ENCODE measurements around the gene ZNF518B.
A peak's percentile ranks its signal among the peaks of the same experiment; 100 is the strongest.

Gene ZNF518B

DNA sequence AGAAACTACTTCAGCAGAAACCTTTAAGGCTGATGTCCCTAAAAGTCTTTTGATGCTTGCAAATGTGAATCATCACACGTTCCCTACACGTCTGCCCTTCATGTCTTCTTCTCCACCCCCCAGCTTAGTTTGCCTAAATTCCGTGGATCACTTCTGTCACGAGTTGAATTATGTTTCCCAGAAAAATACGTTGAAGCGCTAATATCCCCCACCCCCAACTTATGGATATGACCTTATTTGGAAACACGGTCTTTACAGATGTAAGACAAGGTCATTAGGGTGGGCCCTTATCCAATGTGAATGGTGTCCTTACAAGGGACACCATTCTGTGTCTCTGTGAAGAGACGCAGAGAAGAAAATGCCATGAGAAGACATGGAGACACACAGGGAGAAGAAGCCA is 2.1 kb upstream of the ZNF518B start:
- no peak for DNase-seq
- Histone ChIP-seq H4K91ac (ENCODE audit: low read length) (no peak overlapping the region), H3K23ac (ENCODE audit: low read length in 2 of 2) (no peak overlapping the region), H2BK15ac (ENCODE audit: low read depth, poor library complexity, severe bottlenecking) (no peak overlapping the region), H3K27ac (ENCODE audit: low read length, poor library complexity, severe bottlenecking) (no peak overlapping the region), H2AK5ac (ENCODE audit: low read length, severe bottlenecking) (no peak overlapping the region), H3K9ac (ENCODE audit: low read length) (no peak overlapping the region), H2BK5ac (ENCODE audit: low read depth, low read length, poor library complexity, severe bottlenecking) (no peak overlapping the region), H3K4ac (ENCODE audit: low read depth in 1 of 2, low read length in 2 of 2) (no peak overlapping the region), H2BK12ac (ENCODE audit: low read length in 2 of 2) (no peak overlapping the region), H3K14ac (ENCODE audit: low read length in 2 of 2) (no peak overlapping the region), H3K79me1 (replicated peaks; ENCODE audit: low read length, poor library complexity, severe bottlenecking) (peaks cover 15% of the 10 kb centered on the region), H3K4me2 (ENCODE audit: low read length, poor library complexity, severe bottlenecking) (no peak overlapping the region), H3K27me3 (ENCODE audit: control insufficient read depth in 1 of 2, insufficient read depth in 1 of 2, low read length in 2 of 2) (peaks cover 18 to 32% of the 10 kb centered on the region in 2 experiments), H3K9me3 (ENCODE audit: control insufficient read depth, low read length) (no peaks in the 10 kb centered on the region), H3K4me3 (ENCODE audit: insufficient read depth in 1 of 2, low read depth in 1 of 2, low read length in 2 of 2) (no peak overlapping the region), H3K36me3 (ENCODE audit: control insufficient read depth in 1 of 2, insufficient read depth in 2 of 2, low read depth in 1 of 2, low read length in 2 of 2) (peaks cover 5 to 7% of the 10 kb centered on the region in 2 experiments), H2BK120ac (ENCODE audit: low read depth, low read length) (no peak overlapping the region), H3K4me1 (ENCODE audit: control insufficient read depth, insufficient read depth, low read depth, low read length) (peaks cover 16% of the 10 kb centered on the region), H3K18ac (ENCODE audit: low read depth in 1 of 2, low read length in 2 of 2) (no peak overlapping the region), H4K8ac (ENCODE audit: low read length) (no peak overlapping the region), H2AFZ (ENCODE audit: low read depth, low read length) (no peak overlapping the region)
- WGBS, result 88% methylated on average over 7 of the region's 8 CpGs

DNA sequence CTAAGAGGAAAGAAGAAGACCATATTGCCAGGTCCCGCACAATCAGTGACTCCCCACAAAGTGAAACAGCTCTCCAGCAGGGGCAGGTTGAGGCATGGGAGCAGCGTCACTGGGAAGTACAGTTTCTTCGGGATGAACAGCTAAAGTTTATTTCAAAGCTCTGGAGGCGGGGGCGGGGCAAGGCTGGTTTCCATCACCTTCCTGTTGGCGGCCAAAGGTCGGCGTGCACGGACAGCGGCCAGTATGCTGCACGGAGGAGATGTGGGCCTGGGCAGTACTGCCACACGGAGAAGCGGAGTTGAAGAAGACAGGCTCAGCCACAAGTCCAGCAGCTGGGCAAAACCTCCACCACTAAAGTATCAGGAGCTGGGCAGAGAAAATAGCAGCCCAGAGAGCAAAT is 951 bp upstream of the ZNF518B start:
- peaks cover 17 to 31% of the 10 kb centered on the region in 2 experiments for H3K27me3 ChIP-seq (ENCODE audit: control insufficient read depth in 1 of 2, insufficient read depth in 1 of 2, low read length in 2 of 2)
- no peak overlapping the region for H2BK5ac ChIP-seq (ENCODE audit: low read depth, low read length, poor library complexity, severe bottlenecking)
- no peak overlapping the region for H3K18ac ChIP-seq (ENCODE audit: low read depth in 1 of 2, low read length in 2 of 2)
- H3K79me1 ChIP-seq (replicated peaks; ENCODE audit: low read length, poor library complexity, severe bottlenecking), result peaks cover 21% of the 10 kb centered on the region
- no peak overlapping the region for H3K9ac ChIP-seq (ENCODE audit: low read length)
- no peak overlapping the region for H3K4me3 ChIP-seq (ENCODE audit: insufficient read depth in 1 of 2, low read depth in 1 of 2, low read length in 2 of 2)
- 65% methylated on average over 13 of the region's 13 CpGs for WGBS
- H2BK120ac ChIP-seq (ENCODE audit: low read depth, low read length), result no peak overlapping the region
- H3K4ac ChIP-seq (ENCODE audit: low read depth in 1 of 2, low read length in 2 of 2), result no peak overlapping the region
- H4K8ac ChIP-seq (ENCODE audit: low read length), result no peak overlapping the region
- H2AFZ ChIP-seq (ENCODE audit: low read depth, low read length), result no peak overlapping the region
- H2AK5ac ChIP-seq (ENCODE audit: low read length, severe bottlenecking), result no peak overlapping the region
- no peak overlapping the region for H2BK15ac ChIP-seq (ENCODE audit: low read depth, poor library complexity, severe bottlenecking)
- H3K4me2 ChIP-seq (ENCODE audit: low read length, poor library complexity, severe bottlenecking), result no peak overlapping the region
- no peaks in the 10 kb centered on the region for H3K9me3 ChIP-seq (ENCODE audit: control insufficient read depth, low read length)
- no peak overlapping the region for H3K14ac ChIP-seq (ENCODE audit: low read length in 2 of 2)
- peaks cover 13 to 15% of the 10 kb centered on the region in 2 experiments for H3K36me3 ChIP-seq (ENCODE audit: control insufficient read depth in 1 of 2, insufficient read depth in 2 of 2, low read depth in 1 of 2, low read length in 2 of 2)
- no peak overlapping the region for H4K91ac ChIP-seq (ENCODE audit: low read length)
- H3K4me1 ChIP-seq (ENCODE audit: control insufficient read depth, insufficient read depth, low read depth, low read length), result peaks cover 16% of the 10 kb centered on the region
- H3K27ac ChIP-seq (ENCODE audit: low read length, poor library complexity, severe bottlenecking), result no peak overlapping the region
- no peak overlapping the region for H3K23ac ChIP-seq (ENCODE audit: low read length in 2 of 2)
- no peak for DNase-seq
- H2BK12ac ChIP-seq (ENCODE audit: low read length in 2 of 2), result no peak overlapping the region

DNA sequence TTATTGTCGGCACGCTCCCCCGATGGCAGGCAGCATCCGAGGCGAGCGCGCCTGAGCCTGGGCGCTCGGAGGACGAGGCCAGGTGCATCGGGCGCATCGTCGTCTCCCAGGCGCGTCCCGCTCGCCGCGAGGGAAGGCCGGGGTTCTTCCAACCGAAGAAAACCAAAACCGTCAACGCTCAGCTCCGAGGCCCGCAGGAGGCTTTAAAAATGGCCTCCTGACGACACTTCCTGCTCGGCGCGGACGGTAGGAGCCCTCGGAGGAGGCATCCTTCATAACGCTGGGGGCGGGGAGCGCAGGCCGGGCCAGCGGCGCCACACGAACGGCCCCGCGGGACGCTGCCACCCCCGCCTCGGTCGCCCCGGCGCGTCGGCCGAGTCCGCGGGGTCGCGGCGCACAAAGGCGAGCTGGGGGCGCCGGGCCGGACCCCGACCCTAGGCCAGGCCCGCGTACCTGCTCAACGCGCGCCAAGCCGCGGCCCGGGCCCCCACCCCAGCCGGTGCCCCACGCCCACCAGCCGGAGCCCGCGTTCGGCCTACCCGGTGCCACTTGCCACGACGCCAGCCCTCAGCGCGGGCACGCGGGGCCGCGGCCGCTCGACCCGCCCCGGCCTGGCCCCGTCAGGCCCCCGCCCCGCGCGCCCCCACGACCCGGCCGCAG is 501 bp downstream of the ZNF518B start:
- H3K36me3 ChIP-seq (ENCODE audit: control insufficient read depth in 1 of 2, insufficient read depth in 2 of 2, low read depth in 1 of 2, low read length in 2 of 2), result peaks cover 13 to 29% of the 10 kb centered on the region in 2 experiments

DNA sequence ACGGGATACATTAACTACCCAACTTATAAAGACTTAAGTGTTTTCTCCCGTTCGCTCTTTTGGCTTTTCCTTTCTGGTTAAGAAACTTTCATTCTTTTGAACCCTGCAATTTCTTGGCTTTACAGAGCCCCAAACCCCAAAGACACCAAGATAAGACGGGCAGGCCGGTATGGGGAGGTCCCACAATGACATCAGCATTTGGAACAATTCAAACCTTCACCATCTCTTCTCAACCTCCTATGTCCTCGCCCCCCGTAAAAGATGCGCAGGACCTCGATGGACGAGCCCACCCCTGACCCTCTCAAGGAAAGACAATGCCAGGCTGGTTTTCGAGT is 999 bp downstream of the ZNF518B start:
- no peaks in the 10 kb centered on the region for H3K9me3 ChIP-seq (ENCODE audit: control insufficient read depth, low read length)
- H4K91ac ChIP-seq (ENCODE audit: low read length), result peak overlapping the region; percentile 65
- peak overlapping the region; percentile 90 to 97 for H3K18ac ChIP-seq (ENCODE audit: low read depth in 1 of 2, low read length in 2 of 2)
- H3K36me3 ChIP-seq (ENCODE audit: control insufficient read depth in 1 of 2, insufficient read depth in 2 of 2, low read depth in 1 of 2, low read length in 2 of 2), result peaks cover 13 to 32% of the 10 kb centered on the region in 2 experiments
- no peak overlapping the region for H2BK120ac ChIP-seq (ENCODE audit: low read depth, low read length)
- H3K14ac ChIP-seq (ENCODE audit: low read length in 2 of 2), result peak overlapping the region in 1 of 2 experiments; percentile 97
- H3K27me3 ChIP-seq (ENCODE audit: control insufficient read depth in 1 of 2, insufficient read depth in 1 of 2, low read length in 2 of 2), result peaks cover 0 to 13% of the 10 kb centered on the region in 2 experiments
- H4K8ac ChIP-seq (ENCODE audit: low read length), result peak overlapping the region; percentile 90
- no peak overlapping the region for H2BK5ac ChIP-seq (ENCODE audit: low read depth, low read length, poor library complexity, severe bottlenecking)
- H3K4me1 ChIP-seq (ENCODE audit: control insufficient read depth, insufficient read depth, low read depth, low read length), result peaks cover 11% of the 10 kb centered on the region
- H3K9ac ChIP-seq (ENCODE audit: low read length), result peak overlapping the region; percentile 67
- DNase-seq, result no peak
- peak overlapping the region; percentile 69 to 81 for H3K4me3 ChIP-seq (ENCODE audit: insufficient read depth in 1 of 2, low read depth in 1 of 2, low read length in 2 of 2)
- peak overlapping the region; percentile 54 for H2AK5ac ChIP-seq (ENCODE audit: low read length, severe bottlenecking)
- H2BK15ac ChIP-seq (ENCODE audit: low read depth, poor library complexity, severe bottlenecking), result peak overlapping the region; percentile 33
- H3K4ac ChIP-seq (ENCODE audit: low read depth in 1 of 2, low read length in 2 of 2), result peak overlapping the region; percentile 5 to 79
- H3K79me1 ChIP-seq (replicated peaks; ENCODE audit: low read length, poor library complexity, severe bottlenecking), result peaks cover 27% of the 10 kb centered on the region
- whole genome bisulfite sequencing, result 29% methylated on average over 11 of the region's 11 CpGs
- peak overlapping the region; percentile 90 for H2AFZ ChIP-seq (ENCODE audit: low read depth, low read length)
- H2BK12ac ChIP-seq (ENCODE audit: low read length in 2 of 2), result peak overlapping the region in 1 of 2 experiments; percentile 42
- no peak overlapping the region for H3K27ac ChIP-seq (ENCODE audit: low read length, poor library complexity, severe bottlenecking)
- peak overlapping the region in 1 of 2 experiments; percentile 73 for H3K23ac ChIP-seq (ENCODE audit: low read length in 2 of 2)
- peak overlapping the region; percentile 79 for H3K4me2 ChIP-seq (ENCODE audit: low read length, poor library complexity, severe bottlenecking)

More for the DNA sequence above, 501 bp downstream of the ZNF518B start:
- Histone ChIP-seq H2AK5ac (ENCODE audit: low read length, severe bottlenecking) (no peak overlapping the region), H3K27me3 (ENCODE audit: control insufficient read depth in 1 of 2, insufficient read depth in 1 of 2, low read length in 2 of 2) (peaks cover 3 to 17% of the 10 kb centered on the region in 2 experiments), H3K18ac (ENCODE audit: low read depth in 1 of 2, low read length in 2 of 2) (peak overlapping the region; percentile 90 to 97), H3K79me1 (replicated peaks; ENCODE audit: low read length, poor library complexity, severe bottlenecking) (peaks cover 27% of the 10 kb centered on the region), H4K91ac (ENCODE audit: low read length) (peak overlapping the region; percentile 87), H2AFZ (ENCODE audit: low read depth, low read length) (peak overlapping the region; percentile 90), H3K27ac (ENCODE audit: low read length, poor library complexity, severe bottlenecking) (no peak overlapping the region), H3K4me1 (ENCODE audit: control insufficient read depth, insufficient read depth, low read depth, low read length) (peaks cover 16% of the 10 kb centered on the region), H3K23ac (ENCODE audit: low read length in 2 of 2) (peak overlapping the region in 1 of 2 experiments; percentile 73), H4K8ac (ENCODE audit: low read length) (peak overlapping the region; percentile 93), H3K9me3 (ENCODE audit: control insufficient read depth, low read length) (no peaks in the 10 kb centered on the region), H3K4me3 (ENCODE audit: insufficient read depth in 1 of 2, low read depth in 1 of 2, low read length in 2 of 2) (peak overlapping the region; percentile 69 to 81), H3K4ac (ENCODE audit: low read depth in 1 of 2, low read length in 2 of 2) (peak overlapping the region; percentile 82 to 83), H2BK12ac (ENCODE audit: low read length in 2 of 2) (peak overlapping the region in 1 of 2 experiments; percentile 42), H2BK120ac (ENCODE audit: low read depth, low read length) (peak overlapping the region; percentile 36), H3K14ac (ENCODE audit: low read length in 2 of 2) (peak overlapping the region in 1 of 2 experiments; percentile 97), H2BK5ac (ENCODE audit: low read depth, low read length, poor library complexity, severe bottlenecking) (no peak overlapping the region), H2BK15ac (ENCODE audit: low read depth, poor library complexity, severe bottlenecking) (peak overlapping the region; percentile 50), H3K9ac (ENCODE audit: low read length) (peak overlapping the region; percentile 67), H3K4me2 (ENCODE audit: low read length, poor library complexity, severe bottlenecking) (peak overlapping the region; percentile 79)
- peak; percentile 74 for DNase-seq
- WGBS, result under 1% methylated on average over 79 of the region's 96 CpGs

Data from mesenchymal stem cell (in vitro differentiated cells and primary cell).